ENCODE measurements around the gene DIAPH2.

DNA sequence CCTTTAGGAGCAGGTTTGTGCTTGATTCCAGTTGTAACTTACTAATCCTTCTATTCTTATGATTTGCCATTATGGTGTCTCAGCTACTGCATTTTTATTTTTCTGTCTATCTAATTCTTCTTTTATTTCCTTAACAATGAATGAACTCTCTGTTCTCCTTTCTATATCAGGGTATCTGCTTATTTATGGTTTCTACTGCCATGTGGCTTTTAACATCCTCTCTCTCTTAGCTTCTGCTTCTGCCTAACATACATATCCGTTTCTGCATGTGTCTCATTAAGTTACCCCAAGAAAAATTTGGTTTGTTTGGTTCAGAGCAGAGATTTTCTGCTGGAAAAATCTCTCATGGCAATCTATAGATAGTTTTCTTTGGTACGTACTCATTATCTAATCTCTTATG lies 813.5 kb downstream of the DIAPH2 start:
- TF ChIP-seq, protein P1, sequence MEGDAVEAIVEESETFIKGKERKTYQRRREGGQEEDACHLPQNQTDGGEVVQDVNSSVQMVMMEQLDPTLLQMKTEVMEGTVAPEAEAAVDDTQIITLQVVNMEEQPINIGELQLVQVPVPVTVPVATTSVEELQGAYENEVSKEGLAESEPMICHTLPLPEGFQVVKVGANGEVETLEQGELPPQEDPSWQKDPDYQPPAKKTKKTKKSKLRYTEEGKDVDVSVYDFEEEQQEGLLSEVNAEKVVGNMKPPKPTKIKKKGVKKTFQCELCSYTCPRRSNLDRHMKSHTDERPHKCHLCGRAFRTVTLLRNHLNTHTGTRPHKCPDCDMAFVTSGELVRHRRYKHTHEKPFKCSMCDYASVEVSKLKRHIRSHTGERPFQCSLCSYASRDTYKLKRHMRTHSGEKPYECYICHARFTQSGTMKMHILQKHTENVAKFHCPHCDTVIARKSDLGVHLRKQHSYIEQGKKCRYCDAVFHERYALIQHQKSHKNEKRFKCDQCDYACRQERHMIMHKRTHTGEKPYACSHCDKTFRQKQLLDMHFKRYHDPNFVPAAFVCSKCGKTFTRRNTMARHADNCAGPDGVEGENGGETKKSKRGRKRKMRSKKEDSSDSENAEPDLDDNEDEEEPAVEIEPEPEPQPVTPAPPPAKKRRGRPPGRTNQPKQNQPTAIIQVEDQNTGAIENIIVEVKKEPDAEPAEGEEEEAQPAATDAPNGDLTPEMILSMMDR (IDR thresholded peaks at IDR 0.05; ENCODE audit: low read length), result no peak
- TF ChIP-seq EZH2phosphoT487 (IDR thresholded peaks at IDR 0.05; ENCODE audit: low read length) (no peak), EZH2 (optimal IDR thresholded peaks at IDR 0.05; ENCODE audit: low read depth, low read length) (no peak)
